Measurements from ENCODE around the gene BANP. TPM values are rescaled to one million over a fixed set of nuclear protein-coding genes. Genes with fewer than 3 reads are reported as not detected.
"Not testable (repeated sequence)": the region's sequence is repeated elsewhere in the genome, so short reads cannot be mapped to it uniquely, and the experiment has no call there.

The BANP gene
- total RNA-seq, 1 donor: 15.5 TPM

DNA sequence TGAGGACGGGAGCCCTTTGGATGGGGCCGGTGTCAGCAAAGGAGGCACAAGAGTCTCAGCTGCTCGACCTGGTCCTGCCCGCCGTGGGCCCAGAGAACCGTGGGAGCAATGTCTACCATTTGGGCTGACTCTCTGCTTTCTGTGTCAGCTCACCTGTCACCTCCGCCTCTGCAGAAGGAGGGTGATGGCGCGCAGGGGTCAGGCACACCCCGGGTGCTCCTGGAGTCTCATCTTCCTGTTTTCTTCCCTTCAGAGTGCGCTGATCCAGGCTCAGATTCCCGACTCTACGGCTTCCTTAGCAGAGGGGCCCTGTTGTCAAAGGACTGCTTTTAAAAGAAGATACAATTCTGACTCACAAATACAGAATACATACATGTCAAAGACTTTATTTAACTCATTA, 167.1 kb downstream of the BANP start:
- DNase-seq (ENCODE audit: low read depth): no peak
- no peak overlapping the region for H3K4me3 ChIP-seq (ENCODE audit: low read depth, low read length)
- TF ChIP-seq, protein P1, sequence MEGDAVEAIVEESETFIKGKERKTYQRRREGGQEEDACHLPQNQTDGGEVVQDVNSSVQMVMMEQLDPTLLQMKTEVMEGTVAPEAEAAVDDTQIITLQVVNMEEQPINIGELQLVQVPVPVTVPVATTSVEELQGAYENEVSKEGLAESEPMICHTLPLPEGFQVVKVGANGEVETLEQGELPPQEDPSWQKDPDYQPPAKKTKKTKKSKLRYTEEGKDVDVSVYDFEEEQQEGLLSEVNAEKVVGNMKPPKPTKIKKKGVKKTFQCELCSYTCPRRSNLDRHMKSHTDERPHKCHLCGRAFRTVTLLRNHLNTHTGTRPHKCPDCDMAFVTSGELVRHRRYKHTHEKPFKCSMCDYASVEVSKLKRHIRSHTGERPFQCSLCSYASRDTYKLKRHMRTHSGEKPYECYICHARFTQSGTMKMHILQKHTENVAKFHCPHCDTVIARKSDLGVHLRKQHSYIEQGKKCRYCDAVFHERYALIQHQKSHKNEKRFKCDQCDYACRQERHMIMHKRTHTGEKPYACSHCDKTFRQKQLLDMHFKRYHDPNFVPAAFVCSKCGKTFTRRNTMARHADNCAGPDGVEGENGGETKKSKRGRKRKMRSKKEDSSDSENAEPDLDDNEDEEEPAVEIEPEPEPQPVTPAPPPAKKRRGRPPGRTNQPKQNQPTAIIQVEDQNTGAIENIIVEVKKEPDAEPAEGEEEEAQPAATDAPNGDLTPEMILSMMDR (IDR thresholded peaks at IDR 0.05; ENCODE audit: insufficient read depth, low read length): no peak

DNA sequence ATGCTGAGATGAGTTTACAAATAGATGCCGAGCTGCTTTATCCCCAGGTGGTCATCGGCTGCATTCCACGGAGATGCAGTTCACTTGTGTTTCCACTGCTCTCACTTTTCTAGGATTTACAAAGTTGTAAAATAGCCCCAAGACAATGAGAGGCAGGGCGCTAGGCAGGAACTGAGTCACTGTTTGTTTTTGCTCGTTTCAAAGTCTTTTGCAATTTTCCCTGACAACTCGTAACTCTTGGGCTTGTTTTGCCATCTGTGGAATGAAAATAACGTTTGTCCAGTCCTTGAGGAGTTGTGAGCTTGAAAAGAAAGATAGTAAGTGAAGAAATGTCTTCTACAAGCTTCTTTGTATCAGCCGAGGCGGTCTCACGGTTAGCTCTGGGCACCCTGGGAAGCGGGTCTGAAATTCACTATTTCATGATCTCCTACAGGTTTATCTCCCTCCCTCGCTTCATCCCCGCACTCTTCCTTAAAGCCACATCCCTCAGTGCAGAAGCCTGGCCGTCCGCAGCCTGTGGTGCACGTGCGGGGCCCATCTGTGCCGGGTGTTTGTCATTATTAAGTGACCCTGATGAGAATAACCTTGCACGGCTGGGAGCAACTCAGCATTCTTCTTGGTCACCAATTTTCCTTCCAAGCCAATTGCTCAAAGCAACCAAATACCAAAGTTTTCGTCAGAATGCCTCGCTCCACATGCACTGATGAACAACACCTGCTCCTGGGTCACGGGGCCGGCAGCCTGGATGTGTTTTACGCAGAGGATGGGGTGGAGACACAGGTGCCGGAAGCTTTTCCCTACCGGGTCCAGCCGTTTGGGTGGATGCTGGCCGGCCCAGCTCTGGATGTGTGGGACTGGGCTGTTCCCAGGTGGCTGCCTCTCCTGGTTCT, 167.9 kb downstream of the BANP start:
- peak; percentile 96 for DNase-seq (ENCODE audit: low read depth)
- TF ChIP-seq, protein P1 (IDR thresholded peaks at IDR 0.05; ENCODE audit: insufficient read depth, low read length): peak; percentile 25
- peak overlapping the region; percentile 5 for H3K4me3 ChIP-seq (ENCODE audit: low read depth, low read length)

DNA sequence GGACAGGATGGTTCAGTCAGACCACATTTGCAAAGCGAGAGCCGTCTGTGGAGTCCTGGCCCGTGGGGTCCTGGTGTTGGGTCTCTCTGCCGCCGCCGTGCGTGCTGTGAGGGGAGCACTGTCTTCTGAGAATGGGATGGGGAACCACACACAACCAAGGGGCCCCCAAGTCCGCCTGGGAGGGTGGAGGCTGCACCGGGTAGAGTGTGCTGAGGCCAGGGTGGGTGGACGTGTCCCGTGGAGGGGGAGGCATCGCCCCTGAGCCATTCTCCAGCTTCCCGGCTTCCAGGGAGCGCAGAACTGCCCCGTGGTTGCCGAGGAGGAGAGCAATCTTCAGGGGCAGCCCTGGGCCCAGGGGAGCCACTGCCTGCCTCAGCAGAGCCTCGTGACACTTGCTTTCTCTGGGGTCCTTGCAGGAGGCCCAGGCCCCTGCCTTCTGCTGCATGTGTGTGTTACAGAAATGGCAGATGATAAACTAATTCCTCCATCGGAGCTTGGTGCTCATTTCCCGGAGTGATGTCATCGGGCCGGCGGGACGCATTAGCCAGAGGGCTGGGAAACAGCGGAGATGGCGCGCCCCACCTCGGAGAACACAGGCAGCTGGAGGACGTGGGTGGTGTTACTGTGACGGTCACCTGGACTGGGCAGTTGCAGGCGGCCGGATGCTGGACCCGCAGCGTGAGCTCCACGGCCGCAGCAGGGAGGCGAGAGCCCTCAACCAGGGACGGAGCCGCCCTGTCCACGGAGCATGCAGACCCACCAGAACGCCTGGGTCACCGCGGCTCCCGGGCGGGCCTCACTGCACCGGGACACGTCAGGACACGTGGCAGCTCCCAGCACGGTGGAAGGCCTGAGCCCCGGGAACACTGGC, 168.9 kb downstream of the BANP start:
- H3K4me3 ChIP-seq (ENCODE audit: low read depth, low read length); DNase-seq (ENCODE audit: low read depth): not testable (repeated sequence)

DNA sequence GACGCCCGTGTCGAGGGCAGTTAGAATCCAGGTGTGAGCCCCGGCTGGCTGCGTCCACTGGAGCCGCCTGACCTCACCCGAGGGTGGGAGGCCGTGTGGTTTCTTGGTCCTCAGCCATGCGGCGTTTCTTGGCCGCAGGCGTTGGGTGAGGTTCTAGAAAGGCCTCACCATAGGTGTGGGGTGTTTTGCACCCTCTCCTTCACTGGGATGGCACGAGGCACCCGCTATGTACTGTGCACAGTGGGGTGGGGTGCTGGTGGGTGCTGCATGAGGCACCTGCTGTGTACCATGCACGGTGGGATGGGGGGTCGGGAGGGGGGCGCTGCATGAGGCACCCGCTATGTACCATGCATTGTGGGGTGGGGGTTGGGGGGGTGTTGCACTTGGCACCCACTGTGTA, 169.6 kb downstream of the BANP start:
- TF ChIP-seq, protein P1 (IDR thresholded peaks at IDR 0.05; ENCODE audit: insufficient read depth, low read length): no peak
- peak; percentile 39 for DNase-seq (ENCODE audit: low read depth)
- H3K4me3 ChIP-seq (ENCODE audit: low read depth, low read length): no peak overlapping the region

DNA sequence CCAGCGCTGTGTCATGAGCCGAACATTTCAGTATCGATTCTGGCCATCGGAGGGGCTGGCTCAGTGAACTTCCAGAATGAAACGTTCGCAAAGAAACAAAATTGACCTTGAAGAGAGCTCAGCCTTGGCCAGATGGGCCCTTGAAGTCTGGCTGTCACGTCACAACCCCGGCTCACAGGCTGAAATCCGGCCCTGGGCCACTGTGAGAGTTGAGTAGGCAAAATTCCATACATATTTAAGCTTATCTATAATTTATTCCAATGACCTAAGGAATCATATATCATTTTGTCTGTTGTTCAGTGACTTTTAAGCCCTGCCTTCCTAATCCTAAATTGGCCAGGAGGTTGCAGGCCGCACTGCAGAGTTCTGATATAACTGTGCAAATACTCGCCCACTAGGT, 170.2 kb downstream of the BANP start:
- DNase-seq (ENCODE audit: low read depth): peak; percentile 67
- H3K4me3 ChIP-seq (ENCODE audit: low read depth, low read length): not testable (repeated sequence)

DNA sequence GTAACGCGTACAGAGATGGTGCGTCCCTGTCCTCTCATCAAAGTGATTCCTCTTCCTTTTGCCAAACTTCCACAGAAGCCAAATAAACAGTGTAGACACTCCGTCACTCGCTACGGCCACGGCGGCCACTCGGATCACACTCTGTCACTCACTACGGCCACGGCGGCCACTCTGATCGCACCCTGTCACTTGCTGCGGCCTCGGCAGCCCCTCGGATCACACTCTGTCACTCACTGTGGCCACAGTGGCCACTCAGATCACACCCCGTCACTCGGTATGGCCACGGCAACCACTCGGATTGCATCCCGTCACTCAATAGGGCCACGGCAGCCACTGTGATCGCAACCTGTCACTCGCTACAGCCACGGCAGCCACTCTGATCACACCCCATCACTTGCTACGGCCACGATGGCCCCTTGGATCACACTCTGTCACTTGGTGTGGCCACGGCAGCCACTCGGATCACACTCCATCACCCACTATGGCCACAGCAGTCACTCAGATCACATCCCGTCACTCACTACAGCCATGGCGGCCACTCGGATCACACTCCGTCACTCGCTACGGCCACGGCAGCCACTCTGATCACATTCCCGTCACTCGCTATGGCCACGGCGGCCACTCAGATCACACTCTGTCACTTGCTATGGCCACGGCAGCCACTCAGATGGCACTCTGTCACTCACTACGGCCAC, 170.8 kb downstream of the BANP start:
- H3K4me3 ChIP-seq (ENCODE audit: low read depth, low read length): no peak overlapping the region
- DNase-seq (ENCODE audit: low read depth): no peak
- TF ChIP-seq, protein P1 (IDR thresholded peaks at IDR 0.05; ENCODE audit: insufficient read depth, low read length): no peak

Small RNA genes within 50 kb of the gene (small RNA-seq; reads per million reads assigned to genes)
- not detected for gene AC127455.1

Other genes starting within 250 kb of the BANP start
- 21.6 and 29.2 TPM in 2 replicates for gene KLHDC4, start 185.4 kb upstream of the BANP start, total RNA-seq (ENCODE audit: low replicate concordance)
- 3.7 and 42.8 TPM in 2 replicates for gene SLC7A5, start 81.9 kb upstream of the BANP start, total RNA-seq (ENCODE audit: low replicate concordance)
- not detected in 2 replicates for gene CA5A, start 14.9 kb upstream of the BANP start, total RNA-seq (ENCODE audit: low replicate concordance)

Measured in fibroblast of the aortic adventitia (primary cell).